Measurements from ENCODE around the gene DBN1.

DNA sequence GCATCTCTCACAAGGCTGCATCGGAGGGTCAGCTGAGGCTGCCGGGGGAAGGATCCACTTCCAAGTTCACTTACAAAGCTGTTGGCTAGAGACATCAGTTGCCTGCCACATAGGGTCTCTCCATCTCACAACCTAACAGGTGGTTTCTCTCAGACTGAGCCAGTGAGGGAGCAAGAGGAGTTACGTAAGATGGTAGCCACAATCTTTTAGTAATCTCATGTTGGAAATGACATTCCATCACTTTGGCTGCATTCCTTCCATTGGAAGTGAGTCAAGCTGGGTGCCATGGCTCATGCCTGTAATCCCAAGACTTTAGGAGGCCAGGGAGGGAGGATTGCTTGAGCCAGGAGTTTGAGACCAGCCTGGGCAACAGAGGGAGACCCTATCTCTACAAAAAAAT, 54.4 kb downstream of the DBN1 start:
- TF ChIP-seq, protein P1, sequence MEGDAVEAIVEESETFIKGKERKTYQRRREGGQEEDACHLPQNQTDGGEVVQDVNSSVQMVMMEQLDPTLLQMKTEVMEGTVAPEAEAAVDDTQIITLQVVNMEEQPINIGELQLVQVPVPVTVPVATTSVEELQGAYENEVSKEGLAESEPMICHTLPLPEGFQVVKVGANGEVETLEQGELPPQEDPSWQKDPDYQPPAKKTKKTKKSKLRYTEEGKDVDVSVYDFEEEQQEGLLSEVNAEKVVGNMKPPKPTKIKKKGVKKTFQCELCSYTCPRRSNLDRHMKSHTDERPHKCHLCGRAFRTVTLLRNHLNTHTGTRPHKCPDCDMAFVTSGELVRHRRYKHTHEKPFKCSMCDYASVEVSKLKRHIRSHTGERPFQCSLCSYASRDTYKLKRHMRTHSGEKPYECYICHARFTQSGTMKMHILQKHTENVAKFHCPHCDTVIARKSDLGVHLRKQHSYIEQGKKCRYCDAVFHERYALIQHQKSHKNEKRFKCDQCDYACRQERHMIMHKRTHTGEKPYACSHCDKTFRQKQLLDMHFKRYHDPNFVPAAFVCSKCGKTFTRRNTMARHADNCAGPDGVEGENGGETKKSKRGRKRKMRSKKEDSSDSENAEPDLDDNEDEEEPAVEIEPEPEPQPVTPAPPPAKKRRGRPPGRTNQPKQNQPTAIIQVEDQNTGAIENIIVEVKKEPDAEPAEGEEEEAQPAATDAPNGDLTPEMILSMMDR (IDR thresholded peaks at IDR 0.05) = no peak
- no peak for TF ChIP-seq POLR2A (IDR thresholded peaks at IDR 0.05)
